GM23338 (cell line): Measurements from ENCODE around the gene BFSP2.
"Not testable (repeated sequence)": the region's sequence is repeated elsewhere in the genome, so short reads cannot be mapped to it uniquely, and the experiment has no call there.

Source experiments
- EZH2 ChIP-seq: fragments of 200-600 bp; sonication (generic); IDR thresholded peaks from one replicate; pipeline ENCODE4 v1.8.0; 2017; ENCODE audit warnings: antibody characterized with exemption, mild to moderate bottlenecking, low read depth; ENCODE audit not compliant: unreplicated experiment
- EZH2phosphoT487 ChIP-seq: fragments of 200-600 bp; sonication (generic); IDR thresholded peaks from one replicate; pipeline ENCODE4 v1.8.1; 2018; ENCODE audit warnings: antibody characterized with exemption; ENCODE audit not compliant: unreplicated experiment
- JUNB ChIP-seq: IDR thresholded peaks from one replicate; pipeline ENCODE4 v1.6.1; 2016; ENCODE audit warnings: antibody characterized with exemption; ENCODE audit not compliant: unreplicated experiment
- POLR2AphosphoS5 ChIP-seq: IDR thresholded peaks from 2 replicates; pipeline ENCODE4 v1.6.1; 2016; ENCODE audit warnings: antibody characterized with exemption, low read depth
- REST ChIP-seq: IDR thresholded peaks from one replicate; pipeline ENCODE4 v1.6.1; 2018; ENCODE audit warnings: antibody characterized with exemption; ENCODE audit not compliant: unreplicated experiment
- TF ChIP-seq, protein P1 (sequence below), 2 experiments: fragments of 200-600 bp in 1 of 2; sonication (generic) in 1 of 2; conservative IDR thresholded peaks; 2 replicates each; pipeline versions ENCODE4 v1.5.1 to v1.6.1; 2016 to 2017; ENCODE audit warnings: antibody characterized with exemption in 2 of 2, low read depth in 2 of 2, mild to moderate bottlenecking in 2 of 2, moderate library complexity in 1 of 2

- TF ChIP-seq, protein P1, sequence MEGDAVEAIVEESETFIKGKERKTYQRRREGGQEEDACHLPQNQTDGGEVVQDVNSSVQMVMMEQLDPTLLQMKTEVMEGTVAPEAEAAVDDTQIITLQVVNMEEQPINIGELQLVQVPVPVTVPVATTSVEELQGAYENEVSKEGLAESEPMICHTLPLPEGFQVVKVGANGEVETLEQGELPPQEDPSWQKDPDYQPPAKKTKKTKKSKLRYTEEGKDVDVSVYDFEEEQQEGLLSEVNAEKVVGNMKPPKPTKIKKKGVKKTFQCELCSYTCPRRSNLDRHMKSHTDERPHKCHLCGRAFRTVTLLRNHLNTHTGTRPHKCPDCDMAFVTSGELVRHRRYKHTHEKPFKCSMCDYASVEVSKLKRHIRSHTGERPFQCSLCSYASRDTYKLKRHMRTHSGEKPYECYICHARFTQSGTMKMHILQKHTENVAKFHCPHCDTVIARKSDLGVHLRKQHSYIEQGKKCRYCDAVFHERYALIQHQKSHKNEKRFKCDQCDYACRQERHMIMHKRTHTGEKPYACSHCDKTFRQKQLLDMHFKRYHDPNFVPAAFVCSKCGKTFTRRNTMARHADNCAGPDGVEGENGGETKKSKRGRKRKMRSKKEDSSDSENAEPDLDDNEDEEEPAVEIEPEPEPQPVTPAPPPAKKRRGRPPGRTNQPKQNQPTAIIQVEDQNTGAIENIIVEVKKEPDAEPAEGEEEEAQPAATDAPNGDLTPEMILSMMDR (conservative IDR thresholded peaks at IDR 0.05; ENCODE audit: low read depth in 2 of 2): not testable (repeated sequence)
- TF ChIP-seq EZH2phosphoT487, REST, JUNB, EZH2, POLR2AphosphoS5: not testable (repeated sequence)
These were observed 82.6 kb downstream of the BFSP2 start for GRCh38 chr3:133482474-133482873.
